GM10847 (cell line): Measurements from ENCODE around the gene ZNF407.

ENCODE experiments used
- POLR2A ChIP-seq: IDR thresholded peaks from 2 replicates; pipeline ENCODE4 v1.6.1; 2011; ENCODE audit not compliant: insufficient read length; ENCODE audit errors: extremely low read depth

ZNF407 gene

GRCh38 chr18:74825460-74825859 is 227.8 kb downstream of the ZNF407 start:
- TF ChIP-seq POLR2A = no peak

- TF ChIP-seq POLR2A = no peak
These were observed 228.9 kb downstream of the ZNF407 start for GRCh38 chr18:74826572-74826971.

GRCh38 chr18:74828200-74828599 is 230.5 kb downstream of the ZNF407 start:
- TF ChIP-seq POLR2A = no peak

GRCh38 chr18:74831571-74832250 is 234.0 kb downstream of the ZNF407 start:
- no peak for TF ChIP-seq POLR2A

GRCh38 chr18:74832381-74832780 is 234.7 kb downstream of the ZNF407 start:
- TF ChIP-seq POLR2A = no peak

GRCh38 chr18:74832999-74833398 is 235.3 kb downstream of the ZNF407 start:
- no peak for TF ChIP-seq POLR2A

GRCh38 chr18:74834424-74835309 is 237.0 kb downstream of the ZNF407 start:
- TF ChIP-seq POLR2A = no peak

- no peak for TF ChIP-seq POLR2A
These were observed 238.8 kb downstream of the ZNF407 start for GRCh38 chr18:74836296-74837139.

GRCh38 chr18:74840492-74841167 is 243.0 kb downstream of the ZNF407 start:
- no peak for TF ChIP-seq POLR2A

GRCh38 chr18:74841248-74841647 is 243.6 kb downstream of the ZNF407 start:
- TF ChIP-seq POLR2A = no peak

GRCh38 chr18:74849301-74849700 is 251.6 kb downstream of the ZNF407 start:
- TF ChIP-seq POLR2A = no peak

GRCh38 chr18:74856434-74856833 is 258.8 kb downstream of the ZNF407 start:
- no peak for TF ChIP-seq POLR2A

GRCh38 chr18:74856928-74857327 is 259.3 kb downstream of the ZNF407 start:
- TF ChIP-seq POLR2A = no peak

- TF ChIP-seq POLR2A = no peak
These were observed 260.2 kb downstream of the ZNF407 start for GRCh38 chr18:74857901-74858300.

- no peak for TF ChIP-seq POLR2A
These were observed 263.5 kb downstream of the ZNF407 start for GRCh38 chr18:74861154-74861553.
